ENCODE results near the gene CNN2.

Gene CNN2

DNA sequence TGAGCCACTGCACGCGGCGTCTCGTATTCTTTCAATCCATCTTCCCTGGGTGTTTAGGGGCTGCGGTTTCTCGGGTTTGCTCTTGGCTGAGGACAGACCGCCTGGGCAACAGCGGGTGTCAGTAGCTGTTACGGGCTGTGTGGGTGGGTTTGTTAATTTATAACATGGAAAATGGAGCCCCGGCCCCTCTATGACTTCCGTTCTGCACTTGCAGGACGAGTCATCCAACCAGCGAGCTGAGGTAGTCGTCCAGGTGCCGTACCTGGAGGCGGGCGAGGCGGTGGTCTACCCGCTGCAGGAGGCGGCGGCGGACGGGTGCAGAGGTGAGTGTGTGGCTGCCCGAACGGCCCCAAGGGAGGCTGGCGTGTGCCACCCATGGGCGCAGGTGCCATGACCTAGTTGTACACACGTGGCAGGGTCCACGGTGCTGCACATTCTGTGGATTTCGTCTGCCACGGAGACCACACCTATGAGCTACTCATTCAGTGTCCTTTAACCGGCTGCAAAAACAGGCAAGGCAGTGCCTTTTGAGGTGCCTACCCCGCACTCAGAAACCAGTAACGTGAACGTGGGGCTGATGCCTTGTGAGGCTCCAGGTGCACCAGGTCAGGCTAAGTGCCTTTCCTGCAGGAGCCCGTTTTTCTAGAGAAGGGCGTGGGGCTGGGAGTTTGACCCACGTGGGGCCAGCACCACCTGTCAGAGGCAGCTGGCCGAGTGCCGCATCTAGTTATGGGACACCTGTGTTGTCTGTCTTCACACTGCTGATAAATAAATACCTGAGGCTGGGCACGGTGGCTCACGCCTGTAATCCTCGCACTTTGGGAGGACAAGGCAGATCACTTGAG lies 57.8 kb downstream of the CNN2 start:
- DNase-seq, result no peak

DNA sequence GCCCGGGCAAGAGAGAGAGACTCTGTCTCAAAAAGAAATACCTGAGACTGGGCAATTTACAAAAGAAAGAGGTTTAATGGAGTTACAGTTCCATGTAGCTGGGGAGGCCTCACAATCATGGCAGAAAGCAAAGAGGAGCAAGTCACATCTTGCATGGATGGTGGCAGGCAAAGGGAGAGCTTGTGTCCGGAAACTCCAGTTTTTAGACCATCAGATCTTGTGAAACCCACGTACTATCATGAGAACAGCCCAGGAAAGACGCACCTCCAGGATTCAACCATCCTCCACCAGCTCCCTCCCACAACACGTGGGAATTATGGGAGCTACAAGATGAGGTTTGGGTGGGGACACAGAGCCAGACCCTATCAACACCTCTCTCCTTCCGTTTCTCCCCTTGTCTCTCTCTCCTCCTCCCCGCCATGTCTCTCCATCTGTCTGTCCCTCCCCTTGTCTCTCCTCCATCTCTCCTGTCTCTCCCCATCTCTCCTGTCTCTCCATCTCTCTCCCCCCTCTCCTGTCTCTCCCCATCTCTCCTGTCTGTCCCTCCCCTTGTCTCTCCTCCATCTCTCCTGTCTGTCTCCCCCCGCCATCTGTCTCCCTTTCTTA lies 58.7 kb downstream of the CNN2 start:
- DNase-seq, result no peak

DNA sequence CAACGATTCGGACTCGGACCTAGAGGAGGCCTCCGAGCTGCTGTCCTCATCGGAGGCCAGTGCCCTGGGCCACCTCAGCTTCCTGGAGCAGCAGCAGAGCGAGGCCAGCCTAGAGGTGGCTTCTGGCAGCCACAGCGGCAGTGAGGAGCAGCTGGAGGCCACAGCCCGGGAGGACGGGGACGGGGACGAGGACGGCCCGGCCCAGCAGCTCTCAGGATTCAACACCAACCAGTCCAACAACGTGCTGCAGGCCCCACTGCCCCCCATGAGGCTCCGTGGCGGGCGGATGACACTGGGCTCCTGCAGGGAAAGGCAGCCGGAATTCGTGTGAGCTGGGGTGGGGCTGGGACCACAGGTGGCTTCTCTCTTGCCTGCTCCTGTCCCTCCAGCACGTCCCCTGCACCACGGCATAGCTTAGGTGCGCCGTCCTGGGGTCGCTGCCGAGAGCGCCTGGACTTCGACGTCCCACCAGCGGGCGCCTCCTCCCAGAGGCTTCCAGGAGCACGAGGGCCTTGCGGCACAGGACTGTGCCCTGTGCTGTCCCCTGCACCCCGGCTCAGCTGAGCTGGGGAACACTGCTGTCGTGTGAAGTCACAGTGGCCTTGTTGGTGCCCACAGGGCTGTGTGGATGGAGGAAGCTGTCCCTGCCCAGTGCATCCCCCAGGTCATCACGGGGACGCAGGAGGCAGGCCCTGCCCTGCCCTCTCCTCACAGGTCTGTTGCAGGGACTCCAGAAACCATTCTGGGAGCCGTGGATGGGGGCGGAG lies 59.5 kb downstream of the CNN2 start:
- DNase-seq, result no peak

DNA sequence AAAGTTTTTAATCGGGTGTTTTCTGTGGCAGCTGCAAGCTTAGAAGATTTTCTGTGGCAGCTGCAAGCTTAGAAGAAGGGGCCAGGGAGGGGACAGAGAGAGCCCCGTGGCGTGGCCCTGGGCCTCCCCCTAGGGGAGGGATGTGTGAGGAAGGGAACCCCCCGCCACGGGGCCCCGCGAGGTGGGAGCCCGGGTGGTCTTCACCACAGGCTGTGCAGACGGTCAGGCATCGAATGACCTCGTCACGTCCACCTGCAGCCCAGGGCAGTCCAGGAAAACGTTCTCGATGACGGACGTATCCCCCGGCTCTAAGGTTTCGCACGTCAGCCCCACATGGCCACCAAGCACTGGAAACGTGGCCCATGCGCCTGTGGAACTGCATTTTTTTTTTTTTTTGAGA lies 60.2 kb downstream of the CNN2 start:
- DNase-seq, result no peak

DNA sequence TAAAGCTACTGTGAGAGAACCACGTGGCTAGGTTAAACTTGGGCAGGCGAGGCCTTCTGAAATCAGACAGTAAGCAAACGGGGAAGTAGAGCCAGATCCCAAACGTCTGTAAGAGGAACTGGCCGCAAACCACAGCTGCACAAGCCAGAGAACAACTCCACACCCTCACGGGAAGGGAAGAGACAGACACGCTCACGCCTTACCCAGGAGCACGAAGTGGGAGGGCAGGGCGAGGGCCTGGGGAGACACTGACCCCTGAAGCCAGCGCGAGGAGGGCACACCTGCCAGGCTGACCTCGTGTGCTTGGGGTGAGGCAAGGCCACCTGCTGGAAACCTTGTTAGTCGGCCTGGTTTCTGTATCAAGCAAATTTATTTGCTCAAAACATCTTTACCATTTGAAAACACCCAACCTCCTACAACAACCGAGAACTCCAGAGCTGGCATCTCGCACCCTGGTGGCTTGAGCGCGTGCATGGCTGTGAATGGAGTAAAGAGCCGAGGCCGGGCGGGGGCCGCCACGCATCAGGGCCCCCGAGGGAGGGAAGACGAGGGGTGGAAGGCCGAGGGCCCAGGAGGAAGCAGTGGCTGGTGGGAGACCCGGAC lies 61.5 kb downstream of the CNN2 start:
- no peak for DNase-seq

DNA sequence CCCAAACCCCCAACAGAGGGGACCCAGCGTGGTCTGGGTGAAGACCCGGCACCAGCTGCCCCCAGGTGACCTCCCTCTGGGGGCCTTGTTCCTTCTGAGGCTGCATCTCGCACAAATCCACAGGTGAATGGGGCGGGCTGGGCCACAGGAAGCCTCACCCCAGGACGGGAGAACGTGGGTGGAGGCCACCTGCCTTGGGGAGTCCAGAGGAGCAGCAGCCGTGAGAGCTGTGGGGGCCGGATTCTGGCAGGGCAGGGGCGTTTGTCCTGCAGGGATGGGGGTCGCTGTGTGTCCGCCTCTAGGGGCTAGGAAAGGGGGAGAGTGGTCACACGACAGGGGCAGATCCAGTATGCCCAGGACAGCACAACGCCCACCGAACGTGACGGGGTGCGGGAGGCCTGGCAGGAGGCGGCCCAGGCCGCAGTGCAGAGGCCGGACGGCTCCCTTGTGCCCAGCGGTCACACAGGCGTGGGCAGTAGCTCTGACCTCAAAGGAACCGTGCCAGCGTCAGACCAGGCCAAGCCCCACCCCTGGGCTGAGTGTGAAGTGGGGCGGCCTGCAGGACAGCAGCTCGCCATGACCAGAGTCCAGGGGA lies 62.1 kb downstream of the CNN2 start:
- no peak for DNase-seq
